DND-41 (cell line): ENCODE data around the gene SPATA4.
"Not testable (repeated sequence)": the region's sequence is repeated elsewhere in the genome, so short reads cannot be mapped to it uniquely, and the experiment has no call there.

Source experiments
- ATAC-seq: fragments of 200-7000 bp; cut with Tn5 transposase; 3 replicates; pipeline ENCODE4 v1.9.1; 2021; ENCODE audit warnings: low read depth; ENCODE audit not compliant: insufficient read depth
- DNase-seq: peaks from one replicate; pipeline ENCODE4 v3.0.0-alpha.2; 2020
- H2AFZ ChIP-seq: 2 replicates; pipeline ENCODE4 v1.6.0; 2012; ENCODE audit warnings: low read depth, low read length
- H3K27ac ChIP-seq: 2 replicates; pipeline ENCODE4 v1.5.1; 2012; ENCODE audit warnings: low read length, inconsistent platforms
- H3K27me3 ChIP-seq: fragments of 200-600 bp; sonication (generic); 2 replicates; pipeline ENCODE4 v1.6.0; 2012; ENCODE audit warnings: low read length, mild to moderate bottlenecking, inconsistent platforms; ENCODE audit not compliant: insufficient read depth, poor library complexity
- H3K36me3 ChIP-seq: 2 replicates; pipeline ENCODE4 v1.5.1; 2012; ENCODE audit warnings: low read length, inconsistent platforms; ENCODE audit not compliant: insufficient read depth
- H3K4me1 ChIP-seq: 2 replicates; pipeline ENCODE4 v1.5.1; 2012; ENCODE audit warnings: mild to moderate bottlenecking, low read length; ENCODE audit not compliant: insufficient read depth
- H3K4me2 ChIP-seq: 2 replicates; pipeline ENCODE4 v1.6.0; 2012; ENCODE audit warnings: mild to moderate bottlenecking, moderate library complexity, low read length, inconsistent platforms; ENCODE audit not compliant: insufficient read depth
- H3K4me3 ChIP-seq, 2 experiments: fragments of 200-600 bp in 1 of 2; shearing (Covaris generic) in 1 of 2; 2 replicates each; pipeline ENCODE4 v1.5.1; 2012 to 2016; ENCODE audit warnings: inconsistent platforms in 2 of 2, low read length in 2 of 2, mild to moderate bottlenecking in 2 of 2, low read depth in 1 of 2, moderate library complexity in 1 of 2
- H3K79me2 ChIP-seq: 2 replicates; pipeline ENCODE4 v1.6.0; 2012; ENCODE audit warnings: low read length, inconsistent platforms; ENCODE audit not compliant: insufficient read depth
- H3K9ac ChIP-seq: 2 replicates; pipeline ENCODE4 v1.6.0; 2012; ENCODE audit warnings: low read depth, mild to moderate bottlenecking, inconsistent platforms, low read length, moderate library complexity
- H3K9me3 ChIP-seq: 2 replicates; pipeline ENCODE4 v1.5.1; 2012; ENCODE audit warnings: low read length, moderate library complexity, mild to moderate bottlenecking, inconsistent platforms; ENCODE audit not compliant: insufficient read depth, severe bottlenecking
- H4K20me1 ChIP-seq: 2 replicates; pipeline ENCODE4 v1.6.0; 2012; ENCODE audit warnings: low read length; ENCODE audit not compliant: insufficient read depth
- EZH2 ChIP-seq: IDR thresholded peaks from 3 replicates; pipeline ENCODE4 v1.6.1; 2012; ENCODE audit warnings: borderline replicate concordance, low read depth, mild to moderate bottlenecking, moderate library complexity, low read length, inconsistent platforms; ENCODE audit not compliant: severe bottlenecking
- TF ChIP-seq, protein P1 (sequence below): IDR thresholded peaks from 2 replicates; pipeline ENCODE4 v1.5.1; 2012; ENCODE audit warnings: borderline replicate concordance, low read length, moderate library complexity, mild to moderate bottlenecking; ENCODE audit not compliant: poor library complexity, severe bottlenecking; ENCODE audit errors: extremely low read depth

The SPATA4 gene

DNA sequence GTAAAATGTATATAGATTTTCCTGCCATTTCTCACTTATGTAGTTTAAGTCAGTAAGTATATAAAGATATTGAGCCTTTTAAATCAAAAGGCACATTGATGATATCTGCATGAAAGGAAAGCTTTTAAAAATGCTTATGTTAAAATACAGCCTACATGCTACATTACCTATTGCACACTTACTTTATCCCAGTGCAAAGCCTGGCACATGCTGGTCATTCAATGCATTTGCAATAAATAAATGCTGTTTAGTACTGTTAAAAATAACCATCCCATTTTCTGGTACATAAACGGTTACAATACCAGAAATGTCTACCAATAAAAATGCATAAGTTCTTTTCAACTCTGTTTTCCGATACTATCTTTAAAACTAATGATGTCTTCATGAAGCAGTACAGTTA, 22.1 kb upstream of the SPATA4 start:
- Histone ChIP-seq H2AFZ (no peak overlapping the region), H3K36me3 (no peaks in the 10 kb centered on the region)
- no peak for DNase-seq

GRCh38 chr4:176212351-176212750, 17.0 kb upstream of the SPATA4 start:
- not testable (repeated sequence) for H4K20me1 ChIP-seq, H3K9me3 ChIP-seq, H3K4me2 ChIP-seq, H3K27ac ChIP-seq, H3K4me3 ChIP-seq, H3K9ac ChIP-seq, H2AFZ ChIP-seq, H3K4me1 ChIP-seq, DNase-seq, ATAC-seq, H3K36me3 ChIP-seq, H3K79me2 ChIP-seq, H3K27me3 ChIP-seq

More for the DNA sequence above, 22.1 kb upstream of the SPATA4 start:
- Histone ChIP-seq H4K20me1 (no peaks in the 10 kb centered on the region), H3K4me3 (no peak overlapping the region), H3K79me2 (no peaks in the 10 kb centered on the region), H3K9ac (no peak overlapping the region), H3K4me2 (no peak overlapping the region), H3K27ac (no peak overlapping the region), H3K9me3 (no peaks in the 10 kb centered on the region), H3K27me3 (no peaks in the 10 kb centered on the region), H3K4me1 (no peaks in the 10 kb centered on the region)
- no peak for TF ChIP-seq EZH2
- TF ChIP-seq, protein P1, sequence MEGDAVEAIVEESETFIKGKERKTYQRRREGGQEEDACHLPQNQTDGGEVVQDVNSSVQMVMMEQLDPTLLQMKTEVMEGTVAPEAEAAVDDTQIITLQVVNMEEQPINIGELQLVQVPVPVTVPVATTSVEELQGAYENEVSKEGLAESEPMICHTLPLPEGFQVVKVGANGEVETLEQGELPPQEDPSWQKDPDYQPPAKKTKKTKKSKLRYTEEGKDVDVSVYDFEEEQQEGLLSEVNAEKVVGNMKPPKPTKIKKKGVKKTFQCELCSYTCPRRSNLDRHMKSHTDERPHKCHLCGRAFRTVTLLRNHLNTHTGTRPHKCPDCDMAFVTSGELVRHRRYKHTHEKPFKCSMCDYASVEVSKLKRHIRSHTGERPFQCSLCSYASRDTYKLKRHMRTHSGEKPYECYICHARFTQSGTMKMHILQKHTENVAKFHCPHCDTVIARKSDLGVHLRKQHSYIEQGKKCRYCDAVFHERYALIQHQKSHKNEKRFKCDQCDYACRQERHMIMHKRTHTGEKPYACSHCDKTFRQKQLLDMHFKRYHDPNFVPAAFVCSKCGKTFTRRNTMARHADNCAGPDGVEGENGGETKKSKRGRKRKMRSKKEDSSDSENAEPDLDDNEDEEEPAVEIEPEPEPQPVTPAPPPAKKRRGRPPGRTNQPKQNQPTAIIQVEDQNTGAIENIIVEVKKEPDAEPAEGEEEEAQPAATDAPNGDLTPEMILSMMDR: no peak
- no peak for ATAC-seq

DNA sequence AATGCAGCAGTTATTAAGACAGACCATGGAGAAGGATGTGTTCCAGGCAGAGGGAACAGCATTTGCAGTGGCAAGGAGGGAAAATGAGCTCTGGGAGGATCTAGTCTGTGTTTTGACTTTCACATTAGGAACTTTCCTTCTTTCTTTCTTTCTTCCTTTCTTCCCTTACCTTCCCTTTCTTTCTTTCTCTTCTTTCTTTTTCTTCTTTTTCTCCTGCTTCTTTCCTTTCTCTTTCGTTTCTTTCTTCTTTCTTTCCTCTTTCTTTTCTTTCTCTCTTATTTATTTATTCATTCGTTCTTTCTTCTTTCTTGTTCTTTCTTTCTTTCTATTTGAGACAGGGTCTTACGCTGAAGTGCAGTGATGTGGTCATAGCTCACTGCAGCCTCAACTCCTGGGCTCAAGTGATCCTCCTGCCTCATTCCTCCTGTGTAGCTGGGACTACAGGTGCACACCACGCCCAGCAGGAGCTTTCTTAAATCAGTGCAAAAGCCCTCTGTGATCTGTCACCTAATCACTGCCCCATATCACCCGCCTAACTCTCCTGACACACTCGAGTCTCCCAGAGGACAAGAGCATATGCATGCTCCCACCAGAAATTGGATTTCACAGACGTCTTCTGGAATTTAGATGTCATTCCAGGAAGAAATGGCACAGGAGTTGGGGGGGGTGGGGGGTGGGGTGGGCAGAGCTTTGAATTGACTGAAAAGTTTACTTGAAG, 15.4 kb upstream of the SPATA4 start:
- no peak for DNase-seq
- TF ChIP-seq EZH2: no peak
- TF ChIP-seq, protein P1: no peak
- Histone ChIP-seq H3K27me3 (peaks cover 3% of the 10 kb centered on the region), H4K20me1 (no peaks in the 10 kb centered on the region), H3K9ac (no peak overlapping the region), H3K9me3 (no peaks in the 10 kb centered on the region), H3K4me3 (no peak overlapping the region), H3K27ac (no peak overlapping the region), H3K79me2 (no peaks in the 10 kb centered on the region), H3K4me1 (no peaks in the 10 kb centered on the region), H3K36me3 (no peaks in the 10 kb centered on the region), H2AFZ (no peak overlapping the region), H3K4me2 (no peak overlapping the region)
- ATAC-seq: no peak

DNA sequence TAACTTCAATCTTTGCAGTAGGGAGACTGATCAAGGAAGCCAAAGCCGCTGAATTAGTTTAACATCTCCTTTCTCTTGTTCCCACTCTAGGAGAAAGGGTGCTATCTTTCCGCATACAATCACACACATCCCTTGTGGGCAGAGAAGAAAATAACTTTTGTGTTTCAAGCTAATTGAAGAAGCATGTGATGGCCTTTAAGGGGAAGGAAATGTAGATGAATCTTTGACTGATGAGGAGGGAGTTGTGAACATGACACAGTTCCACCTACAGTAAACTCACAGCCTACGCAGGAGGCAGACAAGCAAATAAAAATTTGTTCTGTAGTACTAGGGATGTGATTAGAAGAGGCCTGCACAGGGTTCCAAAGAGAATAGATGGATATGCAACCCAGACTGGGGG, 14.7 kb upstream of the SPATA4 start:
- no peaks in the 10 kb centered on the region for H4K20me1 ChIP-seq
- no peaks in the 10 kb centered on the region for H3K79me2 ChIP-seq
- no peak overlapping the region for H3K4me2 ChIP-seq
- no peaks in the 10 kb centered on the region for H3K36me3 ChIP-seq
- ATAC-seq: no peak
- no peak overlapping the region for H2AFZ ChIP-seq
- H3K4me1 ChIP-seq: no peaks in the 10 kb centered on the region
- H3K4me3 ChIP-seq: no peak overlapping the region
- no peaks in the 10 kb centered on the region for H3K9me3 ChIP-seq
- DNase-seq: no peak
- no peak overlapping the region for H3K9ac ChIP-seq
- peaks cover 3% of the 10 kb centered on the region for H3K27me3 ChIP-seq
- no peak overlapping the region for H3K27ac ChIP-seq
- no peak for TF ChIP-seq EZH2
- TF ChIP-seq, protein P1: no peak
